Prostate gland (tissue), 2 donors: Measurements from ENCODE around the gene NR2F2.

ENCODE experiments used
- CTCF ChIP-seq, 4 experiments: fragments of 200-600 bp in 2 of 4; fragments of 450-650 bp in 2 of 4; sonication (generic) in 2 of 4; IDR thresholded peaks; 1 replicate in 3 of 4; 2 replicates in 1 of 4; pipeline ENCODE4 v1.5.1; 2016 to 2019; ENCODE audit warnings: antibody characterized with exemption in 4 of 4, mild to moderate bottlenecking in 2 of 4, moderate library complexity in 2 of 4
- POLR2A ChIP-seq: fragments of 450-650 bp; IDR thresholded peaks from one replicate; pipeline ENCODE4 v1.6.1; 2016; ENCODE audit warnings: antibody characterized with exemption, mild to moderate bottlenecking
- POLR2AphosphoS5 ChIP-seq: sonication (generic); formaldehyde crosslinking; IDR thresholded peaks from one replicate; pipeline ENCODE4 v1.6.1; 2017; ENCODE audit warnings: antibody characterized with exemption

GRCh38 chr15:96285729-96286254, 44.7 kb upstream of the NR2F2 start:
- no peak for TF ChIP-seq CTCF (IDR thresholded peaks at IDR 0.05)
- no peak for TF ChIP-seq POLR2A
- TF ChIP-seq POLR2AphosphoS5: no peak
